Activated CD4-positive, CD25-positive, alpha-beta regulatory T cell treated with anti-CD3 and anti-CD28 coated beads, Interleukin-2, amount 50 U/mL, for 16 hours (primary cell): ENCODE data around the gene WNT7A.
"Not testable (repeated sequence)": the region's sequence is repeated elsewhere in the genome, so short reads cannot be mapped to it uniquely, and the experiment has no call there.

Source experiments
- DNase-seq: peaks from one replicate; pipeline ENCODE4 v3.0.0-alpha.2; 2020; ENCODE audit warnings: low read depth, low spot score

WNT7A gene

GRCh38 chr3:13865581-13865980, 14.3 kb downstream of the WNT7A start:
- no peak for DNase-seq

GRCh38 chr3:13865106-13865505, 14.8 kb downstream of the WNT7A start:
- DNase-seq, result no peak

DNA sequence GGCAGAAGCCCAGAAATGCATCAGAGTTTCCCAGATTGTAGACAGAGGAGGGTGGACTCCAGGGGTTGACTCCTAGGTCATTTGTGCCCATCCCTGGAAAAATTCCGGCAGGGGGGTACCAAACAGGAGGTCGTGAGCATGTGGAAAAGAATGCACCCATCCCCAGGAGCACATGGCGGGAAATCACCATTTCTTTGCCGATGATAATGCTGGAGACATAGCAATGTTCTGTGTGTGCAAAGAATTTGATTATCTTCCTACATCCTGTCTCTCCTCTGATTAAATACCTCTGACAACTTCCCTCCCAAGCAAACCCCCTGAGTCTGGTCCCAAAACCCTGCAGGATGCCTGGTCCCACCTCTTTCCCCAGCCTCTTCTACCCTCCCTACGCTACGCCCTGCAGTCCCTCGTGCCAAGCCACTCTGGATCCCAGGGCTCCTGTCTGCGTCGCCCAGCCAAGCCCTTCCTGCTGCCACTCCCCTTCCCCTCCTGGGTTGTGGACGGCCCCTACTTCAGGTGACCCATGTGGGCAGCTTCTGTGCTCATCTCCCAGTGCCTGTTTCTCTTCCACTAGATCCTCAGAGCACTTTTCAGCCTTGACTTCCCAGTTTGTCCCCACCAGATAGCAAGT, 15.8 kb downstream of the WNT7A start:
- DNase-seq, result no peak

DNA sequence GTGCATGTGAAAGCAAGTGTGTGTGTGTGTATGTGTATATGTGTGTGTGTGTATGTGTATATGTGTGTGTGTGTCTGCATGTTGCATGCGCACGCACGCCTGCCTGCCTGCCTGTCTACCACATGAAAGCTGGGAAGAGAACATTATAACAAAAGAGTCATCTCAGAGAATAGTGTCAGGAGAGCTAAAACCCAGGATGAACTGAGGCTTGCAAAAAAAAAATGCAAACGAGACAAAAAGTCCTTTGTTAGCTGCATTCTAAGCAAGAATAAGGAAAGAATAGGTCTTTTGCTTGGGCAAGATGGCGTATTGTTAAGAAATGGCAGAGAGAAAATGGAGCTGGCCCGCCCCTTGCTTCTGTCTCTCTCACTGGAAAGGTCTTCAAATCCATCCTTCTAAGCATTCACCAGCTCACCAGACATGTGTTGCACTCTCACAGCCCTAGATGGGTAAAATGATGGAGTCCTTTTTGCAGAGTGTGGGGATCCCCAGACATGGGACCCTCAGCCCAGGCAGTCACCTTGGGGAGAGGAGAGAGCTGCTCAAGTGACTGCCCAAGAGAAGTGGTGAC, 16.4 kb downstream of the WNT7A start:
- DNase-seq, result no peak

- DNase-seq, result no peak
Measured at GRCh38 chr3:13861461-13861860, 18.4 kb downstream of the WNT7A start.

DNA sequence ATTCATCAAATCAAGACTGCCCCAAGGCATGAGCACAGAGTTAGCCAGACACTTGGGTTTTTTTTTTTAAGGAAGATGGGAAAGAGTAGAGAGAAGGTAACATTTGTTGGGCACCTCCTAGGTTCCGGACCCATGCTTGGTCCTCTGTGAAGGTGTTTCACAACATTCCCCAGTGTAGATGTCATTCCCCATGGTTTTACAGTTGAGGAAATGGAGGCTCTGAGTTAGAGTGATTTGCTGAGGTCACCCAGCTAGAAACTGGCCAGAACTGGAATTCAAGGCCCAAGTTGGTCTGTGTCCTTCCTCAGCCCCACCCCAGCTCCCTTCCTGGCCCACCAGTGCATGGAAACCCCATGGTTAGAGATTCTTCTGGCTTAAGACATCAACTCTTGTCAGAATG, 19.9 kb downstream of the WNT7A start:
- no peak for DNase-seq

- no peak for DNase-seq
Measured at GRCh38 chr3:13858768-13859520, 20.9 kb downstream of the WNT7A start.

- DNase-seq, result no peak
Measured at GRCh38 chr3:13857702-13858380, 22.0 kb downstream of the WNT7A start.

- DNase-seq, result not testable (repeated sequence)
Measured at GRCh38 chr3:13856628-13857027, 23.2 kb downstream of the WNT7A start.

DNA sequence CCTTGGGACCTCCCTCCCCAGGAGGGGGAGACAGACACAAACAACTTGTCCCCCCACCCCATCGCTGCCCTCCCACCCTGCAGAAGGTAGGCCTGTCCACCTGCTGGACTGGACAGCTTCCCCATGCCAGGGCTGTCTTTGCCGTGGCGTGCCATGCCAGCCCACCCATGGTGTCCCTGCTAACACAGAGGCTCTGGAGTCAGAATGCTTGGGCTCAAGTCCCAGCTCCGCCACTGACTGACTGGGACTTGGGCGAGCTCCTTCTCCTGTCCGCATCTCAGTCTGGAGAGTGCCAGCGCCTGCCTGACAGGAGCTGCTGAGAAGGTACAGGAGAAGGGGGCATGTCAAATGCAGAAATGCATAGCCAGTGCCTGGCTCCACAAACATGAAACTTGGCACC, 23.9 kb downstream of the WNT7A start:
- no peak for DNase-seq

DNA sequence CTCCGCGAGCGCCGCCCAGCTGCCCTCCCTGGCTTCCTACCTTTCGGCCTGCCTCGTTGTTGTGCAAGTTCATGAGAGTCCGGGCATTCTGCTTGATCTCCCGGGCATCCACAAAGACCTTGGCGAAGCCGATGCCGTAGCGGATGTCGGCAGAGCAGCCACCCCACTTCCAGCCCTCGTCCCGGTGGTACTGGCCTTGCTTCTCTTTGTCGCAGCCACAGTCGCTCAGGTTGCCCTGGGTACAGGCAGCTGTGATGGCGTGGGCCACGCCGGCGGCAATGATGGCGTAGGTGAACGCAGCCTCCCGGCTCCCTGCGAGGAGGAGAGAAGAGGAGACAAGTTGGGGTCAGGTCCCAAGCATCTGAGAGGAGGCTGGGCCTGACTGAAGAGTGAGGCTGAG, 25.4 kb downstream of the WNT7A start:
- no peak for DNase-seq

- DNase-seq, result no peak
Measured at GRCh38 chr3:13853978-13854296, 25.9 kb downstream of the WNT7A start.

DNA sequence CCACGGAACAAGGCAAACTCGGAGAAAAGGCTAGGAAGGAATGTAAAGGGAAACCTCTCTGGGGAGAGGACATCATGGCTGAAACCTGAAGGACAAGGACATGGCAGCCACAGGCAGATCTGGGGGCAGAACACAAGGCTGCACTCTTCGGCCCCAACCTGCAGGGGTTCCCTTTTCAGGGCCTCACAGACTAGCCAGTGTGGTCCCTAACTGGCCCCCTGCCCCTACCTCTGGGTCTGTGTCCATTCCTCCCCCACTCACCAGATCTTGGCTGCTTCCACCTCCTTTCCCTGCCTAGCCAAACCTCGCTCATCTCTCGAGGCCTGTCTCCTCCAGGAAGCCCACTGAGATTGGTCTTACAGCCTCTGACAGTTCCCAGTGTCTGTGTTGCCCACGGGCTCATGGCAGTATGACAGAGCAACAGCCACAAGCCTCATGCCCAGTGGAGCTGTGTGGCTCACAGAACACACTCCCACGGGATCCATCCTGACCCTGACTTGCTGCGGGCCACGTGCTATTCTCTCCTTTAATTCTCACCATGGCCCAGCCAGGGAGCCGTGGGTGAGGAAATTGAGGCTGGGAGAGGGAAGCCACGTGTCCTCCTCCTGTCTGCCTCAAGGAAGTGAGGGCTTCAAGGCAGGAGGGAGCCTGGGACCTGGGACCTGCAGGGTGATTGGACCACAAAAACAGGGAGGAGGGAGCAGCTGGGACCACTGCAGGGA, 26.5 kb downstream of the WNT7A start:
- DNase-seq, result no peak

DNA sequence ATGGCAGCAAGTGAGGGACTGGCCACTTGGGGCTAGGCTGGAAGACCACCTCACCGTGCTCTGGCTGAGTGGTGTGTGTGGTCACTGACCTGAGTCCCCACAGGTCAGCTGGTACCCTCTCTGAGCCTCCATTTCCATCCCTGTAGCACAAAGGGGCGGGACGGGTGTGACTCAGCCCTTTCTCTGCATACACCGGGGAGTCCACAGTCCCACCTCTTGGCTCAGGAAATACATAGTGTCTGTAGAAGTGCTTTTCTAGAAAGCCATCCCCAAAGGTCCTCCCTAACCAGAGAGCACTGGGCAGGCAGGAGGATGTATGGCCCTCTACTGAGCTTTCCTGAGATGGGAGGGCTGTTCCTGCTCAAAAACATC, 27.2 kb downstream of the WNT7A start:
- no peak for DNase-seq

DNA sequence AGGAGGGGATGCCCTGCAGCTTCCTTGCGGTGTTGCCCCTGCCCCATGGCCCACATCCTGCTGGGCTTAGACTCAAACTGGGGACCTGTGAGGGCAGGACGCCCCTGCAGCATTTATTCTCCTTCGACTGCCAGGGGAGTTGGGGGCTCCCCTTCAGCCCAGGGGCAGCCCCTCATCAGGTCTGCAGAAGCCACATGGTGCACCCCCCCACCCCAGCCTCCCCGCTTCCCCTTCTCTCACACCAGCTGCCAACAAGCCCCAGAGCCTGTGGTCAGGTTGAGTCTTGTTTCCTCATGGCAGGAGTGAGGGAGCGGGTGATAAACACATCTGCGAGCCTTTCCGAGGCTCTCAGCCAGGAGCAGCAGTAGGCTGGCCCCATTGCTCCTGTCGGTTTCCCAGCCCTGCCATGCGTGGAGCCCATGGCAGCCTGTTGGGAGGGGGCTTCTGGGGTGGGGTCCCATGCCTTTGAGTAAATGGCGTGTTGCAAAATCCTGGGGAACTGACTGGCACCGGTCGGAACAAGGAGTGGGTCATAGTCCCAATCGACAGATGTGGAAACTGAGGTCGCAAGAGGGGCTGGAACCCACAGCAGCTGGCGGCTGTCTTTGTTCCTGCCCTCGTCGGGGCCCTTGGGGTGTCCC, 27.8 kb downstream of the WNT7A start:
- DNase-seq, result no peak

DNA sequence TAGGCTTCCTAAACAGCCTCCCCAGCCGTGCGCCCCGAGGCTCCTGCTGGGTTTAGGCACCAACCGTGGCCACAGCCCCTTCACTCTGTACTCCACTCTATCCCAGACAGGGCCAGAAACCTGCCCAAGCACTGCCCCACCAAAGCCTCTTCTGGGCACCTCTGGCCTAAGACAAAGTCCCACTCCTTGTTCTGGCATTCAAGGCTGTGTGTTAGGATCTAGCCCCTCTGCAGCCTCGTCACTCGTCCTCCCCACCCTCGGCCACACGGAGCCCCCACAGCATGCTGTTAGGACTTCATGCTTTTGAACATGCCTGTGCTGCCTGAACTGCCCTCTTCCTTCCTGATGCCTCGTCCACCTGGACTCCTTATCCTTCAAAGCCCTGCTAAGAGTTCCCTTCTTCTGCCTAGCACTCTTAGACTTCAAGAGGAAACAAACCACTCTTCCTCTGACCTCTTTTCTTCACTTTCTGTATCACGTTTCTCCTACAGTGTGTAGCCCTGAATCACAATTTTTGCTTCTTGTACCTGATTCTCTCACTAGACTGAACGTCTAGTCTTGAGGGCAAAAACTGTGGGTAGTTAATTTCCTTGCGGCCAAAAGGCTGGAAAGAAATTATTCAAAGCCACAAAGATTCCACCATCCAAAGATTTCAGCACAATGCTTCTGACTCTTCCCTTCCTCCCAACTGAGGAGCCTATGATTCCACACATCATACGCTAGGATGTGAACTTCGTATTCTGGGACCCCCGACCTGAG, 28.6 kb downstream of the WNT7A start:
- no peak for DNase-seq

DNA sequence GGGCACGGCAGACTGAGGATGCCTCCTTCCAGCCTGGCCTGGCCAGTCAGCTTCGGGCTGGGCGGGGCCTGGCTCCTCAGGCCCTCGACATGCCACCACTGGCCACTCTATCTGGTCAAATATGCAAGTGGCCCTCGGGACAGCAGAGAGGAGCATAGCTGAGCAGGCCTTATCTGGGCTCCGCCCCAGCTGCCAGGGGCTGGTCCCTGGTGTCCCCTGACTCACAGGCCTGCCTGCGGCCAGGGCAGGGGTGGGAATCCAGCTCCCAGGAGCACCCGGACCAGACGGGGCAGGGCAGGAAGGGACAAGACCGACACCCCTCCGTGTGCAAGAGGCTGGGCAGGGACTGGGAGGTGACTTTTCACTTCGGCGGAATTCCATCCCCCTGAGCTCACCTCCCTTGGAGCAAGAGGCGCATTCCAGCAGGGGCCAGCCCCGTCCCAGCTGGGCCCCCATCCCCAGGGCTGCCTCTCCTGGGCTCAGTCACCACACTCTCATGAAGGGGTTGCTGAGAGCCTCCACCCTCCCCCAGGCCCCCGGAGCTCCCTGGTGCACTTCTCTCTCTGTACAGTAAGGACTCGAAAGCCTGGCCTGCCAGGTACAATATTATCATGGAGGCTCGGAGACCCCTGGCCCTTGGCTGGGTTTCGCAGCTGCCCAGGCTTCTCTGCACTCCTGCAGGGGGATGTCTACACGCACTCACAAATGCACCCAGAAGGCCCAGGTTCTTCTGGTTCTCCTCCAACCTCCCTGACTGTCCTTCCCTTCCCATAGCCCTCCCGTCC, 29.5 kb downstream of the WNT7A start:
- DNase-seq, result no peak

- no peak for DNase-seq
Measured at GRCh38 chr3:13849018-13849417, 30.9 kb downstream of the WNT7A start.

- DNase-seq, result no peak
Measured at GRCh38 chr3:13846716-13847570, 32.9 kb downstream of the WNT7A start.
